Fibroblast of lung (primary cell): ENCODE results near the gene CFAP100. TPM values are rescaled to one million over a fixed set of nuclear protein-coding genes. Genes with fewer than 3 reads are reported as not detected.

Experiments
- DNase-seq, 2 donors: peaks; one replicate each; pipeline versions ENCODE4 v3.0.0 to v3.0.0-alpha.2; 2010; ENCODE audit warnings: low read depth in 2 of 2
- H2AFZ ChIP-seq: 2 replicates; pipeline ENCODE4 v1.5.1; 2012; ENCODE audit warnings: low read length, control low read depth, inconsistent platforms
- H3K27ac ChIP-seq: 2 replicates; pipeline ENCODE4 v1.5.1; 2011; ENCODE audit warnings: low read length, control low read depth; ENCODE audit not compliant: insufficient read depth
- H3K27me3 ChIP-seq: 2 replicates; pipeline ENCODE4 v1.5.1; 2011; ENCODE audit warnings: mild to moderate bottlenecking, low read length; ENCODE audit not compliant: control insufficient read depth, insufficient read depth
- H3K36me3 ChIP-seq: 2 replicates; pipeline ENCODE4 v1.5.1; 2011; ENCODE audit warnings: low read length; ENCODE audit not compliant: control insufficient read depth, insufficient read depth
- H3K4me1 ChIP-seq: 2 replicates; pipeline ENCODE4 v1.5.1; 2011; ENCODE audit warnings: low read length; ENCODE audit not compliant: control insufficient read depth, insufficient read depth; ENCODE audit errors: extremely low read depth
- H3K4me2 ChIP-seq: 2 replicates; pipeline ENCODE4 v1.5.1; 2011; ENCODE audit warnings: low read length, control low read depth; ENCODE audit not compliant: insufficient read depth; ENCODE audit errors: extremely low read depth
- H3K4me3 ChIP-seq, 4 experiments: fragments of 200-600 bp in 1 of 4; sonication (generic) in 1 of 4; replicated peaks in 1 of 4; 2 replicates each; pipeline ENCODE4 v1.5.1; 2011 to 2016; ENCODE audit warnings: low read length in 4 of 4, low read depth in 3 of 4, mild to moderate bottlenecking in 3 of 4, control low read depth in 2 of 4, inconsistent platforms in 1 of 4, mixed read lengths in 1 of 4; ENCODE audit not compliant: insufficient read depth in 1 of 4; ENCODE audit errors: control extremely low read depth in 1 of 4
- H3K79me2 ChIP-seq: 2 replicates; pipeline ENCODE4 v1.5.1; 2012; ENCODE audit warnings: mild to moderate bottlenecking, low read length, inconsistent platforms; ENCODE audit not compliant: control insufficient read depth, insufficient read depth
- H3K9ac ChIP-seq: 2 replicates; pipeline ENCODE4 v1.5.1; 2011; ENCODE audit warnings: mild to moderate bottlenecking, low read length, control low read depth; ENCODE audit not compliant: insufficient read depth
- H3K9me3 ChIP-seq: 2 replicates; pipeline ENCODE4 v1.5.1; 2012; ENCODE audit warnings: low read depth, low read length; ENCODE audit not compliant: control insufficient read depth, insufficient read depth
- H4K20me1 ChIP-seq: 2 replicates; pipeline ENCODE4 v1.5.1; 2011; ENCODE audit warnings: low read length; ENCODE audit not compliant: control insufficient read depth, insufficient read depth; ENCODE audit errors: extremely low read depth
- EZH2 ChIP-seq: IDR thresholded peaks from 2 replicates; pipeline ENCODE4 v1.5.1; 2012; ENCODE audit warnings: low read length, control low read depth, mild to moderate bottlenecking; ENCODE audit errors: missing control alignments
- polyA plus RNA-seq, 2 donors: library from polyadenylated mRNA; depleted of rRNA in 1 of 2; stranded (reverse) in 1 of 2; unstranded in 1 of 2; fragments of >200 nt; gene quantifications; 2 replicates each; pipeline ENCODE4 v1.2.1, GENCODE V29; 2011 to 2012; ENCODE audit warnings: missing spikeins in 1 of 2
- total RNA-seq: library from RNA; depleted of rRNA; stranded (reverse); fragments of >200 nt; gene quantifications from 2 replicates; pipeline ENCODE4 v1.2.1, GENCODE V29; 2014
- TF ChIP-seq, protein P1 (sequence below), 2 donors: IDR thresholded peaks in 1 of 2; conservative IDR thresholded peaks in 1 of 2; 1 replicate in 1 of 2; 2 replicates in 1 of 2; pipeline ENCODE4 v1.5.1; 2011 to 2012; ENCODE audit warnings: low read length in 2 of 2, control low read depth in 1 of 2, inconsistent platforms in 1 of 2, low read depth in 1 of 2, mild to moderate bottlenecking in 1 of 2

The CFAP100 gene
- total and polyA plus RNA-seq, 2 donors (not counting 1 experiment from before 2014, with no cell fraction given) = not detected

DNA sequence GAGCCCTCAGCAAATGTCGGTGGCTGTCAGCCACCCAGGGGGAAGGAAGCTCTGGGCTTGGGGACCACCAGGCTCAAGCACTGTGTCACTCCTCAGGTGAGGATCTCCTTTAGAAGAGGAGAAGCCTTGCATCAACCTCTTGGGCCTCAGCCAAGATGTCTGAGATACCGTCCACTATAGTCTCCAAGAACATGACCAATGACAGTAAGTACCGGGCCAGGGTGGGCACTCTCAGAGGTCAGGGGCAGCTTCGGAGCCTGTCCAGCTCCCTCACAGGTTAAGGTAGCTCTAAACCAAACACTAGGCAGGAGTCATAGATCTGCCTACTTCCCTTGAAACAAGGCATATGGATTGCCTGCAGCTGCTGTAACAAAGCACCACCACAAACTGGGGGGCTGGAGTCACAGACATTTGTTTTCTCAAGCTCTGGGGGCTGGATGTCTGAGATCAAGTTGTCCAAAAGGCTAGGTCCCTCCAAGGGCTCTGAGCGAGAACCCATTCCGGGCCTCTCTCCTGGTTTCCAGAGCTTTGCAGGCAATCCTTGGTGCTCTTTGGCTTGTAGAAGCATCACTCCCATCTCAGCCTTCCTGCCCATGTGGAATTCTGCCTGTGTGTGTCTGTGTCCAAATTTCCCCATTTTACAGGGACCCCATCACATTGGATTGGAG, 1.3 kb downstream of the CFAP100 start:
- no peaks in the 10 kb centered on the region for H3K4me1 ChIP-seq

DNA sequence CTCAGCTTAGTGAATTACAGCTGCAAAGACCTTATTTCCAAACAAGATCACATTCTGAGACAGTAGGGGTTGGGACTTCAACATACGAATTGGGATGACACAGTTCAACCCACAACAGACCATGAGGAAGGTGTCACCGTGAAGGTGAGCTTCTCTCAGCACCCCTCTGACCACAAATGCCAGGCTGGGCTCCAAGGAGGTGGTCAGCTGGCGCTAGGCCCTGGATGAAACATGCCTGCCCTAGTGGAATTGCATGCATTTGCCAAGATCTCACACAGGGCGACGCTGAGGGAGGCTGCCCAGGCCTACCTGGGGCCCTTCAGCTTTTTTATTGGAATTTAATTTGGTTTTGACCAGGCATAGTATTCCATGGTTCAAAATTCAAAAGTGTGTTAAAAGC, 1.8 kb downstream of the CFAP100 start:
- Histone ChIP-seq H3K4me3 (no peak overlapping the region), H4K20me1 (no peaks in the 10 kb centered on the region), H3K9ac (no peak overlapping the region), H3K4me1 (no peaks in the 10 kb centered on the region), H3K4me2 (no peak overlapping the region), H3K27me3 (peaks cover 16% of the 10 kb centered on the region), H3K79me2 (no peaks in the 10 kb centered on the region), H2AFZ (no peak overlapping the region), H3K9me3 (no peaks in the 10 kb centered on the region), H3K27ac (no peak overlapping the region), H3K36me3 (no peaks in the 10 kb centered on the region)
- TF ChIP-seq, protein P1, sequence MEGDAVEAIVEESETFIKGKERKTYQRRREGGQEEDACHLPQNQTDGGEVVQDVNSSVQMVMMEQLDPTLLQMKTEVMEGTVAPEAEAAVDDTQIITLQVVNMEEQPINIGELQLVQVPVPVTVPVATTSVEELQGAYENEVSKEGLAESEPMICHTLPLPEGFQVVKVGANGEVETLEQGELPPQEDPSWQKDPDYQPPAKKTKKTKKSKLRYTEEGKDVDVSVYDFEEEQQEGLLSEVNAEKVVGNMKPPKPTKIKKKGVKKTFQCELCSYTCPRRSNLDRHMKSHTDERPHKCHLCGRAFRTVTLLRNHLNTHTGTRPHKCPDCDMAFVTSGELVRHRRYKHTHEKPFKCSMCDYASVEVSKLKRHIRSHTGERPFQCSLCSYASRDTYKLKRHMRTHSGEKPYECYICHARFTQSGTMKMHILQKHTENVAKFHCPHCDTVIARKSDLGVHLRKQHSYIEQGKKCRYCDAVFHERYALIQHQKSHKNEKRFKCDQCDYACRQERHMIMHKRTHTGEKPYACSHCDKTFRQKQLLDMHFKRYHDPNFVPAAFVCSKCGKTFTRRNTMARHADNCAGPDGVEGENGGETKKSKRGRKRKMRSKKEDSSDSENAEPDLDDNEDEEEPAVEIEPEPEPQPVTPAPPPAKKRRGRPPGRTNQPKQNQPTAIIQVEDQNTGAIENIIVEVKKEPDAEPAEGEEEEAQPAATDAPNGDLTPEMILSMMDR (conservative IDR thresholded peaks at IDR 0.05 in 1 of 2, IDR thresholded peaks at IDR 0.05 in 1 of 2; ENCODE audit: low read depth in 1 of 2, low read length in 2 of 2) = no peak
- TF ChIP-seq EZH2 = no peak
- DNase-seq = no peak

More for the DNA sequence above, 1.3 kb downstream of the CFAP100 start:
- Histone ChIP-seq H3K4me2 (no peak overlapping the region), H4K20me1 (no peaks in the 10 kb centered on the region), H3K27ac (no peak overlapping the region), H3K9ac (no peak overlapping the region), H3K27me3 (peaks cover 16% of the 10 kb centered on the region), H3K36me3 (no peaks in the 10 kb centered on the region), H3K9me3 (no peaks in the 10 kb centered on the region), H3K4me3 (no peak overlapping the region), H3K79me2 (no peaks in the 10 kb centered on the region), H2AFZ (no peak overlapping the region)
- no peak for TF ChIP-seq EZH2
- TF ChIP-seq, protein P1 (conservative IDR thresholded peaks at IDR 0.05 in 1 of 2, IDR thresholded peaks at IDR 0.05 in 1 of 2; ENCODE audit: low read depth in 1 of 2, low read length in 2 of 2) = no peak
- no peak for DNase-seq

DNA sequence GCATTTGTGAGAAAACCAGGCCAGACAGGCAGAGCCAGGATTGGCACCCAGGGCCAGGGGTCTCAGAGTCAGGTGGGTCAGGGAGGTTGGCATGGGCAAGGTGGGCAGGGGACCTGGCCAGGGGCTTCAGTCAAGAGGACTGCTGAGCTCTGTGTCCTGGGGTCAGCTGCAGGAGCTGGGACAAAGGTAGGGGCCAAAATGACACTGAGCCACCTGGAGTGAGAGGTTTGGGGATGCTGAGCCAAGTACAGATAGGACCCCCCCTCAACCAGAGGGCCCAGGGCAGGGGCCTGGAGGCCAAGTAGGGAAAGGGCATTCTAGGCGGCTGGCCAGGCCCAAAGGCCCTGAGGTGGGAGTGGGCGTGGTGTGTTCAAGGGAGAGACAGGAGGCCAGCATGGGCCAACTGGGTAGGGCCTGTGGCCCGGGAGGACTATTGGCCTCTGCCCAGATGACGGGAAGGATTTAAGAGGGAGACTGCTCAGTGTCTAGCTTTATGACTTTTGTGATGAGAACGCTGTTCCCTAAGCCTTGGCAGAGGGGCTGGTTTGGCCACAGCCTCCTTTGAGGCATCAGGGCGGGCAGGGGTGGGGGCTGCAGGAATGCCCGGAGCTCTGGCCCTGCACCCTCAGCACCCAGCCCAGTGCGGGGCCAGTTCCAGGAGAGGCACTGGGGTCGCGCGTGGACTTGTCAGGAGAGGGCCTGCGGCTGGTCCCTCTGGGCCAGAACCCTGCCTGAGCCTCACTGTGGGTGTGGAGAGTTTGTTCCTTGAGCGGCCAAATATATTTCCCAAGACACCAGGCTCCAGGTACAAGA, 3.1 kb downstream of the CFAP100 start:
- no peaks in the 10 kb centered on the region for H3K9me3 ChIP-seq
- H2AFZ ChIP-seq = no peak overlapping the region
- no peaks in the 10 kb centered on the region for H3K36me3 ChIP-seq
- H3K4me3 ChIP-seq = no peak overlapping the region
- no peaks in the 10 kb centered on the region for H3K4me1 ChIP-seq
- TF ChIP-seq EZH2 = no peak
- TF ChIP-seq, protein P1 (conservative IDR thresholded peaks at IDR 0.05 in 1 of 2, IDR thresholded peaks at IDR 0.05 in 1 of 2; ENCODE audit: low read depth in 1 of 2, low read length in 2 of 2) = no peak
- H3K4me2 ChIP-seq = no peak overlapping the region
- DNase-seq = no peak
- no peak overlapping the region for H3K27ac ChIP-seq
- peaks cover 15% of the 10 kb centered on the region for H3K27me3 ChIP-seq
- H4K20me1 ChIP-seq = no peaks in the 10 kb centered on the region
- no peak overlapping the region for H3K9ac ChIP-seq
- no peaks in the 10 kb centered on the region for H3K79me2 ChIP-seq
